ENCODE data around the gene CASZ1. TPM values are rescaled to one million over a fixed set of nuclear protein-coding genes. Genes with fewer than 3 reads are reported as not detected.

Gene CASZ1
- total RNA-seq, 1 donor from 2014 or later: 7.7 TPM

GRCh38 chr1:10706376-10706913 lies 90.0 kb downstream of the CASZ1 start:
- intact Hi-C loops (cut with micrococcal nuclease): no loop called here

DNA sequence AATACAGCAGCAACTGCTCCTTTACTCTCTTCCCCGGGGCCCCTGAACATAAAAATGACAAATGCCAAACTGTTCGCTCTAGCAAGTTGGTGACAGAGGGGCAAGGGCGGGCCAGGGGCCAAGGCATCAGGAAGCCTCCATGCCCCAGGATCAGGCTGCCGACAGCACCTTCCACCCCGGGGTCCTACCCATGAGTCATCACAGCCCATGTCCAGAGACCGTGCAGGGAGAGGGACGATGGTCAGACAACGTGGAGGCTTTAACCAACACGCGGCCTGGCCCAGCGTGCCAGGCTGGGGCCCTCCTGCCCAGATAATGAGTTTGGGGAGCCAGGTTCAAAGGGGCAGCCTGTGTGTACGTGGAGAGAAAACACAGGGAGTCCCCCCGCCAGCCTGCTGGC lies 90.5 kb downstream of the CASZ1 start:
- intact Hi-C loops (cut with micrococcal nuclease): no loop called here

- intact Hi-C loops (cut with micrococcal nuclease): no loop called here
Measured at GRCh38 chr1:10704368-10704882, 92.0 kb downstream of the CASZ1 start.

- intact Hi-C loops (cut with micrococcal nuclease): no loop called here
Measured at GRCh38 chr1:10703702-10704101, 92.7 kb downstream of the CASZ1 start.

- intact Hi-C loops (cut with micrococcal nuclease): no loop called here
Measured at GRCh38 chr1:10701145-10701544, 95.3 kb downstream of the CASZ1 start.

DNA sequence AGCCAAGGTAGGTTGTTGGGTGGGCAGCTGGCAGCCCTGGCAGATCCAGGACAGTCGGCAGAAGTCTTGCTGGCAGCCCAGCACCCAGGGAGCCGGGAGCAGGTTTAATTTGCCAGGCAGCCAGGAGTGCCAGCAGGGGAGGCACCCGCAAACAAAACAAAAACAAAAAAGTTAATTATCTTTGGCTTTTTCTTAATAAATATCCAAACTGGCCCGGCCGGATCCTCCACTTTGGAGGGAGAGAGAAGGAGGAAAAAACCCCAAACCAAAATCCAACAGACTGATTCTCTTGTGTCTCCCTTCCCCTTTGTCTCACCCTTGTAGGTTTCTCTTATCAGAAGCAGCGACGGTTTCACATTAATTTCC lies 97.0 kb downstream of the CASZ1 start:
- intact Hi-C loops (cut with micrococcal nuclease): loop anchor here (10.0 kb wide), 2 partner anchors 245 to 875 kb away; partner anchors contain the start of gene CLSTN1

DNA sequence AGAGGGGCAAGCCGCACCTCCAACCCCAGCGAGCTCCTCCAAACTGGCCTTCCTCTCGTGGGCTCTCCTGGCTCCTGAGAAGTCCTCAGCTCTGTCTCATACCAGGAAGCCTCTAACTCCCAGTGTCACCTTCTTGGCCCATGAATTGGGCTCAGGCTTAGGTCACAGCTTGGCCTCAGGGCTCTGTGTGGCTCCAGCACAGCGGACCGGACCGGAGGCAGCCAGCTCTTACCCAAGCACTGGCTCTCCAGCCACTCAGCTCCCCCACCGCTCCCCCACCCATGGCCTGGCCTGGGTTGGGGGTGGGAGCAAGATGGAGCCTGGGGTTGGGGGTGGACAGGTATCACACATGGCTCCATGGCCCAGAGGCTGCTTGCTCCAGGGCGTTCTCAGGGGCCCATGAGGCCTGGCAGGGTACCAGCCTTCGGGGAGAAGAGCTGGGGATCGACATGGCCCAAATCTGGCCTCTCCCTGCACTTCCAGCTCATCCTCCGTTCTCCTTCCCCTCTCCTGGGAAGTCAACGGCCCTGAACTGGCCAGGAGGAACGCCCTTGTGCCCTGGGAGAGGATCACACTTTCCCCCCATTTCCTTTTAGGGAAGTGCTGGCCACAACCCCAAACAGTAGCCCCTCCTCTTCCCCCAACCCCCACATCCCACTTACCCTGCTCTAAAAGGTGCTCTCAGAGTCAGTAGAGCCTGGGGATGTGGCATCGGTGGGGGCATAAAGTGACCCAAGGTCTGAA lies 97.5 kb downstream of the CASZ1 start:
- intact Hi-C loops (cut with micrococcal nuclease): loop anchor here (10.0 kb wide), 2 partner anchors 246 to 874 kb away; partner anchors contain the start of gene CLSTN1

DNA sequence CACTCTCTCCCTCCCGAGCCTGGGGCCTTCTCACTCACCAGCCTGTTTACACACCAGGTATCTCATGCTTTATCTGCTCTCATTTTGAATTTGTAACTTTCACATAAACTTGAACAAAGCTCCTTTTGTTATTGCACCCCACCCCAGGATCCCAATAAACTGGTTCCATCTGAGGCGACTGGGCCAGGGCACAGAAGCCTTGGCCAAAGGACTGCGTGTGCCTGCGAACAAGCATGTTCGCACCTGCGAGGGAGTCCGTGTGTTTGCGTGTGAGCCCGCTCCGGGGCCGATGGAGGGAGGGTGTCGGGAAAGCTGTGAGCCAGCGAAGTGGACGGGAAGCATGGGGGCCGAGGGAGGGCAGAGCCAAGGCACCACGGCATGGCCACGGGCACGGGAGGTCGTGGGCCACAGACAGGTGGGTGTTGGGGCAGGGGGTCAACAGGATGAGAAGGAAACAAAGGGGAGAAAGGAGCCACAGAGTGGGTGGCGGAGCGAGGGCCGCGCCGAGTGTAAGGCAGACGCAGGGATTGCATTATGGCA lies 98.8 kb downstream of the CASZ1 start:
- intact Hi-C loops (cut with micrococcal nuclease): loop anchor here (10.0 kb wide), 2 partner anchors 247 to 873 kb away; partner anchors contain the start of gene CLSTN1

- intact Hi-C loops (cut with micrococcal nuclease): loop anchor here (10.0 kb wide), 2 partner anchors 248 to 872 kb away; partner anchors contain the start of gene CLSTN1
Measured at GRCh38 chr1:10696977-10697376, 99.5 kb downstream of the CASZ1 start.

GRCh38 chr1:10694633-10695627 lies 101.5 kb downstream of the CASZ1 start:
- intact Hi-C loops (cut with micrococcal nuclease): loop anchor here (10.0 kb wide), 2 partner anchors 250 to 870 kb away; partner anchors contain the start of gene CLSTN1

- intact Hi-C loops (cut with micrococcal nuclease): loop anchor here (10.0 kb wide), 2 partner anchors 251 to 869 kb away; partner anchors contain the start of gene CLSTN1
Measured at GRCh38 chr1:10694274-10694632, 102.2 kb downstream of the CASZ1 start.

DNA sequence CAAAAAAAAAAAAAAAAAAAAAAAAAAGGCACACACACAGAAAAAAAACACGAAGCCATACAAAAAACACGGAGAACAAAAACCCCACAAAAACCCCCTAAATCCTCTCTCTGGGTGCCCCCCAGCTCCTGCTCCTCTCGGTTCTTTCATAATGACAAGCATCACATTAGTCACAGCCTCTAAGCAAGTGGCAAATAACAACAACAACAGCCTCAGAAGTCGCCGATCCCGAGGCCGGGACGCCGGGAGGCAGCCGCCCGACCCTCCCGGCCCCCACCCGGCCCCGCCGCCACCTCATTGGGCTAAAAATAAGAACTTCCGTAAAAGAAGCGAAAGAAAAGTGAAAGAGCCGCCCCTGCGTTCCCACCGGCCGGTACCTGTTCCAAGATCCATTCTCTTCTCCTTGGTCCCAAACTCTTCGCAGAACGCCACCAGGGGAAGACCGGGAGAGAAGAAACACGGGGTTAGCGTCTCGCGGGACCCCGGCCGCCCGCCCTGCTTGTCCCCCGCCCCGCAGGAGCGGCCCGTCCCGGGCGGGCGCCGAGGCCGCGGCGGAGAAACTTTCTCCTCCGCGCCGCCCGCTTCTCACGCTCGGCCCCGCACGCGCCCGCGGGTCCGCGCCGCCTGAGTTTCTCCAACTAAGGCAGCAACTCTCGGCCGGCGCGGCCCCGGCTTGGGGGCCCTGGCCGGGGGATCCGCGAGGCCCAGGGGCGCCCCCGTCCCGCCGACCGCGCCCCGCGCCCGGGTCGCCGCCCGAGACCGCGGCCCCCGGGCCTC lies 102.8 kb downstream of the CASZ1 start:
- intact Hi-C loops (cut with micrococcal nuclease): loop anchor here (2.0 to 10.0 kb wide), 4 partner anchors 173 to 869 kb away; partner anchors contain the start of gene CLSTN1

DNA sequence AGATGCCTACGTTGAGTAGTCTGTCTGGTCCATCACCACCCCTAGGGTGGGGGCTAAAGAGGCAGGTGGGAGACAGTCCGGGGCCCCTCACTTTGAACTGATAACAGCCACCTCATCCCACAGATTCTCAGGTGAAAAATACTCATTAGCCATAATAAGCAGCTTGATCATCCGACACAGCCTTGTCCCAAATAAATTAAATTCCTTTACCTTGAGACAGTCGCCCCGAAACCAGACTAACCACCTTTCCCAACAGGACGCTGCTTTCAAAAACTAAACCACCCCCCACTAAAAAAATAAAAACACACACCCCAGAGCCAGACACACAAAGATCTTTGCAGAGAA lies 103.3 kb downstream of the CASZ1 start:
- intact Hi-C loops (cut with micrococcal nuclease): loop anchor here (2.0 to 10.0 kb wide), 4 partner anchors 174 to 868 kb away; partner anchors contain the start of gene CLSTN1

DNA sequence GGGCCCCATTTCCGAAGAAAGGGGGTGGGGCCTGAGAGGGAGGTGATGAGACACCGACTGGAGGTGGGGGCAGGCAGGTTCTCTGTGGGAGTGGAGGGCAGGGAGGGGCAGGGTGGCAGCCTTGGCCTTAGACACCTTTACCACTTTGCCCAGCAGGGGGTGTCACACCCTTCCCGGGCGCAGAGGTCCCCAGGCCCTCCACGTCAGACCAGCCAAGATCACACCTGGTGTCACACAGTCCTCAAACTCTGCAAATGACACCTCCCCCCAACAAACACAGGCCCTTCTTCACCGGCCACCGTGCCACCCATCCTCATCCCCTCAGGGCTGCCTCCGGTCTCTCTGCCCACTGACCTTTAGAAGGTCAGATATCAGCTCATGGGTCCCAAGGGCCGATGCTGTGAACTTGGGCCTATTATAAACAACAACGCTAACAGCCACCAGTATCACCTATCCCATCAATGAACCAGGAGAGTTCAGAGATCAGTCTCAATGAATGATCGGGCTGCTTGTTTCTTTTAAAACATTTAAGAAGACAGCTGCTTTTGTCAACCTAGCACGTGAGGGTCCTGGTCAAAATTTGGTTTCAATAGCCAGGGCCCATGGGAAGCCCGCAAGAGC lies 103.9 kb downstream of the CASZ1 start:
- intact Hi-C loops (cut with micrococcal nuclease): loop anchor here (2.0 to 10.0 kb wide), 4 partner anchors 174 to 868 kb away; partner anchors contain the start of gene CLSTN1

DNA sequence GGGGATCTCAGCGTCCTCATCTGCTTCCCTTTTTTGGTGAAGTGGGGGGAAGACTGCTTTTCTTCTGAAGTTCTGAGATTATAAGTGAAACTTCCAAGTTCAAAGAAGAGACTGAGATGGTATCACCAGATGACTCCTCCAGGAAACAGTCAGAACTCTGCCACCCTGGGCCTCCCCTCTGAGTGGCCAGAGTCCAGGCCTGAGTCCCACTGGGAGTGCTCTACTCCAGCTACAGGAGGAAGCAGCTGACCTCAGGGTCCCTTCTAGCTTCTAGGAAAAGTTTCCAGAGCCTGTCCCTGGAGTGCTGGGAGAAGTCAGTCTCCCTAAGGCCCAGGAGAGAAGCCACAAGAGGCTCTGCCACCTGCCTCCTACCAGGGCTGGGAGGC lies 104.7 kb downstream of the CASZ1 start:
- intact Hi-C loops (cut with micrococcal nuclease): loop anchor here (2.0 to 10.0 kb wide), 4 partner anchors 175 to 867 kb away; partner anchors contain the start of gene CLSTN1

DNA sequence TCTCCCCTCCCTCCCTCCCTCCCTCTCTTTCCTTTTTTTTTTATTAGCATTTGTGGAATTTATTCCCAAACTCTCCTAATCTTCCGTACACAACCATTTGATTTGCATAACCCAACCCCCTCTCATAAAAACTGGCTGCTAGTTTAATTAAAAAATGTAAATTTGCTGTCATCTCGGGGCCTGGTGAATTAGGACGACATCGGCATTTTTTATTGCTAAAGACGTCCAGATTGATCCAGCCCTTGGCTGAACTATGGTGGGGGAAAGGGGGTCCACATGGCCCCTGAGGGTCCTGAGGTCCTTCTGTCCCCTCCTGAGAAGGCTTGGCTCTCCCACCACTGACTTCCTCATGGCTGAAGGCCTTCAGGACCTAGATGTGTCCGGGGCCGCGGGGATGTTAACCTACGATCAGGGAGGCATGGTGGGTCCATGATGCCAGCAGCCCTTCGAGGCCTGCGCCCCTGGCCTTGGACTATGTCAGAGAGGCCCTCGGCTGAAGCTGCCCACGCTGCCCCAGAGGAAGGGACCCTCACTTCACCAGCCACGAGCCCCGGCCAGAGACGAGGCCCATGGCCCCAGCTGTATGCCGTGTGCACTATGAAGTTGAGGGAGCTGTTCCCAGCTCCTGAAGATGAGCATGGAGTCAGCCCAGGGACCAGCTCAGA lies 105.2 kb downstream of the CASZ1 start:
- intact Hi-C loops (cut with micrococcal nuclease): loop anchor here (10.0 kb wide), 2 partner anchors 254 to 866 kb away; partner anchors contain the start of gene CLSTN1

GRCh38 chr1:10690484-10690883 lies 106.0 kb downstream of the CASZ1 start:
- intact Hi-C loops (cut with micrococcal nuclease): loop anchor here (10.0 kb wide), 2 partner anchors 254 to 866 kb away; partner anchors contain the start of gene CLSTN1

DNA sequence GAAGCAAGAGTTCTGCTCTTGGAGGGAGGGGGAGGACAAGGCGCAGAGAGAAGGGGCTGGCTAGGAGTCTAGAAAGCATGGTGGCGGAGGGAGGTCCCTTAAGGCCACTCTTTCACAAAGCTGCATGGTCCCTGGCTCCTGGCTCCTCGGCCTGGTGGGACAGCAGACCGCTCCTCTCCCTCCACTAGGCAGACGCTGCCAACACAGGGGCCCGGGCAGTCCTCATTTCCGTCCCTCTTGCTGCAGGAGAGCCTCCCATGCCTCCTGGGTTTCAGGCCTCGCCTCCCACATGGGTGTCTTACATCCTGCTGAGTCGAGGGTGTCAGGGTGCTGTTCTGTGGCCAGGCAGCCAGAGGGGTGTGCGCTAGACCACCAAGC lies 108.0 kb downstream of the CASZ1 start:
- intact Hi-C loops (cut with micrococcal nuclease): no loop called here
